SK-N-SH (cell line): ENCODE results near the gene TFAP2A.

Experiments
- CTCF ChIP-seq: fragments of 200-600 bp; sonication (generic); IDR thresholded peaks from 2 replicates; pipeline ENCODE4 v1.6.1; 2017; ENCODE audit warnings: antibody characterized with exemption, mild to moderate bottlenecking, moderate library complexity
- FOXM1 ChIP-seq: IDR thresholded peaks from 2 replicates; pipeline ENCODE4 v1.4.0; 2012; ENCODE audit warnings: low read depth, mild to moderate bottlenecking
- GABPA ChIP-seq: IDR thresholded peaks from 2 replicates; pipeline ENCODE4 v1.4.0; 2012; ENCODE audit warnings: low read depth, mild to moderate bottlenecking
- JUND ChIP-seq: IDR thresholded peaks from 2 replicates; pipeline ENCODE4 v1.4.0; 2012
- MAX ChIP-seq: IDR thresholded peaks from 2 replicates; pipeline ENCODE4 v1.4.0; 2012; ENCODE audit warnings: low read depth
- PBX3 ChIP-seq: IDR thresholded peaks from 2 replicates; pipeline ENCODE4; 2012
- POLR2AphosphoS5 ChIP-seq: IDR thresholded peaks from 2 replicates; pipeline ENCODE4 v1.6.1; 2012; ENCODE audit warnings: low read depth, low read length
- RCOR1 ChIP-seq: fragments of 150-350 bp; IDR thresholded peaks from 2 replicates; pipeline ENCODE4 v1.6.1; 2017; ENCODE audit warnings: antibody characterized with exemption, low read length
- RFX5 ChIP-seq: IDR thresholded peaks from 2 replicates; pipeline ENCODE4 v1.6.1; 2012; ENCODE audit warnings: mild to moderate bottlenecking, improper control_type of control experiment, low read length
- RXRA ChIP-seq: IDR thresholded peaks from 2 replicates; pipeline ENCODE4 v1.4.0; 2012; ENCODE audit warnings: low read depth, mild to moderate bottlenecking, borderline replicate concordance
- TAF1 ChIP-seq: IDR thresholded peaks from 2 replicates; pipeline ENCODE4 v1.6.1; 2012; ENCODE audit warnings: low read depth, mild to moderate bottlenecking, low read length, moderate library complexity, borderline replicate concordance
- YY1 ChIP-seq: IDR thresholded peaks from 2 replicates; pipeline ENCODE4 v1.4.0; 2012; ENCODE audit warnings: low read depth, mild to moderate bottlenecking

- TF ChIP-seq CTCF (no peak), PBX3 (no peak), MAX (no peak), RFX5 (no peak), POLR2AphosphoS5 (no peak), RXRA (no peak), FOXM1 (no peak), RCOR1 (no peak), GABPA (no peak), YY1 (no peak), JUND (no peak), TAF1 (no peak)
These were observed 9.9 kb downstream of the TFAP2A start for GRCh38 chr6:10404799-10405512.
